ENCODE data around the gene SMIM14. TPM values are rescaled to one million over a fixed set of nuclear protein-coding genes. Genes with fewer than 3 reads are reported as not detected.

Gene SMIM14
- total RNA-seq (2021; fragmentation: NEBNext Ultra II Directional; extraction: Animal tissue kit (Norgen Biotek cat#: 25700)) (26.6 and 29.1 TPM in 2 replicates), polyA plus RNA-seq (2011; rRNA removed) (22.6 and 31.0 TPM in 2 replicates), polyA minus RNA-seq (2011; rRNA and poly(A)+ RNA removed) (49.5 and 73.5 TPM in 2 replicates)
- 35.2 TPM for polyA plus RNA-seq (2011; cell fraction: cytosol; rRNA removed)
- polyA plus RNA-seq (2011; cell fraction: nucleus; rRNA removed) = 10.7 TPM
- polyA plus RNA-seq (2012, experiment 1 of 2) = 22.4 to 33.7 TPM (median 24.5 TPM) in 4 replicates
- 4.1 TPM for polyA plus RNA-seq (2012, experiment 2 of 2)
- polyA plus RNA-seq (2013, experiment 1 of 2) = 9.0 TPM
- polyA plus RNA-seq (2013, experiment 2 of 2) = 8.0 TPM
- 15.8 TPM for polyA minus RNA-seq (2011; cell fraction: cytosol; rRNA and poly(A)+ RNA removed)
- polyA minus RNA-seq (2011; cell fraction: nucleus; rRNA and poly(A)+ RNA removed) = 15.2 TPM
- long read RNA-seq, experiment 1, full-length matches to known transcripts = 20 of 31 reads
- long read RNA-seq, experiment 1, partial matches to known transcripts = 5 of 31 reads
- long read RNA-seq, experiment 1, other reads (novel, unspliced or antisense) = 6 of 31 reads
- long read RNA-seq, experiment 2, full-length matches to known transcripts = 48 of 53 reads
- long read RNA-seq, experiment 2, partial matches to known transcripts = 0 of 53 reads
- long read RNA-seq, experiment 2, other reads (novel, unspliced or antisense) = 5 of 53 reads

GRCh38 chr4:39638354-39639239 lies at the start of gene SMIM14:
Gene SMIM14 (minus strand): TSS chr4:39638865. CDS start chr4:39605145, 33,720 bp downstream.
- DNase-seq (ENCODE audit: low read depth in 1 of 2, low spot score in 2 of 2) (peak; percentile 93 to 94), FAIRE-seq (no peak)
- H3K23me2 ChIP-seq (ENCODE audit: low read depth, low read length) = peaks cover 4% of the 10 kb centered on the region; the same call in 1 of the 2 replicates
- WGBS, 2 experiments (ENCODE audit: extremely low coverage in 1 of 2, insufficient coverage in 1 of 2, insufficient read length in 1 of 2, insufficient replicate concordance in 2 of 2, low coverage in 1 of 2, low lambda C conversion rate in 2 of 2, missing lambda C conversion rate in 1 of 2) = 1% methylated on average over 59 of the region's 75 CpGs; no CpG with 5 or more reads in 1 of the 2 experiments
- peak within 1 kb of the TSS; percentile 61; the same call in 1 of the 2 replicates for H2BK15ac ChIP-seq (ENCODE audit: low read length)
- peak within 1 kb of the TSS; percentile 93 for H2BK5ac ChIP-seq (ENCODE audit: low read depth, low read length)
- H3K4me1 ChIP-seq (replicated peaks in 1 of 4; ENCODE audit: control insufficient read depth in 3 of 4, insufficient read depth in 4 of 4, low read length in 3 of 4) = peaks cover 2 to 19% (median 13%) of the 10 kb centered on the region in 4 experiments; a peak in 6 of 7 replicates
- H3K9ac ChIP-seq (replicated peaks in 1 of 4; ENCODE audit: extremely low read depth in 1 of 4, low read depth in 3 of 4, low read length in 3 of 4) = peak within 1 kb of the TSS; percentile 92 to 97 (median 95)
- 0 out of 2 replicates have a peak within 1 kb of the TSS, but pooled peaks have one; percentile 18 for H2AFZ ChIP-seq (ENCODE audit: low read length)
- H4K20me1 ChIP-seq (replicated peaks in 1 of 2; ENCODE audit: control insufficient read depth in 1 of 2, insufficient read depth in 2 of 2, low read length in 2 of 2) = no peaks in the 10 kb centered on the region
- H3K56ac ChIP-seq (replicated peaks; ENCODE audit: insufficient read length, low read depth, low read length) = peak within 1 kb of the TSS; percentile 61
- H3K4me3 ChIP-seq (ENCODE audit: extremely low read depth in 1 of 4, insufficient read depth in 2 of 4, low read depth in 3 of 4, low read length in 4 of 4) = peak within 1 kb of the TSS; percentile 76 to 89 (median 85)
- peak within 1 kb of the TSS; percentile 65 for H4K5ac ChIP-seq (ENCODE audit: insufficient read length, low read depth, low read length)
- H3K4ac ChIP-seq (replicated peaks; ENCODE audit: insufficient read length, low read depth, low read length) = peak within 1 kb of the TSS; percentile 17
- no peaks in the 10 kb centered on the region for H3K9me3 ChIP-seq (ENCODE audit: insufficient read depth in 2 of 2, low read depth in 1 of 2, low read length in 1 of 2)
- ChIA-PET POLR2A (ENCODE audit: partially characterized antibody) (interaction anchor here (0.5 to 4.5 kb wide), 37 partner anchors 8 to 417 kb away, joined by 3 to 34 read pairs (median 3); partner anchors contain the start of genes LIAS, N4BP2, PDS5A and RPL9), CTCF (ENCODE audit: partially characterized antibody) (interaction anchor here (0.7 to 2.3 kb wide), 4 partner anchors 8 to 209 kb away, joined by 3 to 6 read pairs (median 4); no protein-coding TSS in a partner anchor)
- peak within 1 kb of the TSS; percentile 83 to 84 for H3K4me2 ChIP-seq (ENCODE audit: insufficient read depth in 1 of 2, low read depth in 2 of 2, low read length in 2 of 2)
- no peaks in the 10 kb centered on the region; the same call in 1 of the 2 replicates for H3K79me1 ChIP-seq (ENCODE audit: low read depth, low read length)
- H2BK120ac ChIP-seq (replicated peaks; ENCODE audit: low read depth, low read length) = no peak within 1 kb of the TSS
- peak within 1 kb of the TSS; percentile 13 for H4K91ac ChIP-seq (replicated peaks; ENCODE audit: insufficient read length, low read length)
- H2AK5ac ChIP-seq (ENCODE audit: low read depth, low read length) = no peak within 1 kb of the TSS
- no peak within 1 kb of the TSS for H3K23ac ChIP-seq (ENCODE audit: insufficient read length)
- H3K14ac ChIP-seq (ENCODE audit: insufficient read length) = no peak within 1 kb of the TSS
- H3K36me3 ChIP-seq (ENCODE audit: control insufficient read depth in 2 of 4, insufficient read depth in 4 of 4, low read length in 3 of 4) = peaks cover 0 to 2% (median 0%) of the 10 kb centered on the region in 4 experiments; a peak in 1 of 8 replicates
- peak within 1 kb of the TSS; percentile 97 for H2BK12ac ChIP-seq (ENCODE audit: low read depth, low read length)
- peaks cover 0 to 26% of the 10 kb centered on the region in 2 experiments; a peak in 3 of 4 replicates for H3K79me2 ChIP-seq (ENCODE audit: control insufficient read depth in 1 of 2, insufficient read depth in 2 of 2, low read length in 2 of 2)
- peak within 1 kb of the TSS; percentile 85 for H3K18ac ChIP-seq (ENCODE audit: extremely low read depth, low read length)
- H2BK20ac ChIP-seq (ENCODE audit: low read length) = no peak within 1 kb of the TSS
- H4K8ac ChIP-seq (ENCODE audit: extremely low read depth, insufficient read depth, low read length) = peak within 1 kb of the TSS; percentile 93
- peak within 1 kb of the TSS; percentile 98 for H3K27ac ChIP-seq (ENCODE audit: low read depth, low read length)
- no peaks in the 10 kb centered on the region for H3K27me3 ChIP-seq (replicated peaks in 1 of 4; ENCODE audit: control insufficient read depth in 3 of 4, extremely low read depth in 1 of 4, insufficient read depth in 3 of 4, low read length in 3 of 4)
- TF ChIP-seq GTF2F1 (IDR thresholded peaks at IDR 0.05; ENCODE audit: borderline replicate concordance, low read depth, low read length) = no peak
- no peak for TF ChIP-seq NANOG (IDR thresholded peaks at IDR 0.05; ENCODE audit: insufficient read depth, low read depth, low read length, poor library complexity, severe bottlenecking)
- TF ChIP-seq RFX5 (IDR thresholded peaks at IDR 0.05; ENCODE audit: borderline replicate concordance, low read depth, low read length) = no peak
- no peak for TF ChIP-seq TEAD4 (IDR thresholded peaks at IDR 0.05; ENCODE audit: low read depth, low read length)
- TF ChIP-seq SP2 (IDR thresholded peaks at IDR 0.05; ENCODE audit: low read length) = no peak
- TF ChIP-seq POU5F1 (IDR thresholded peaks at IDR 0.05; ENCODE audit: low read depth, low read length) = no peak
- TF ChIP-seq ASH2L (IDR thresholded peaks at IDR 0.05; ENCODE audit: low read length) = no peak
- no peak for TF ChIP-seq KDM1A (IDR thresholded peaks at IDR 0.05; ENCODE audit: borderline replicate concordance, low read length)
